COLO668 (cell line): ENCODE results near the gene VILL.
"Not testable (repeated sequence)": the region's sequence is repeated elsewhere in the genome, so short reads cannot be mapped to it uniquely, and the experiment has no call there.

Experiments
- DNase-seq: peaks from one replicate; lab custom pipeline; 2025; ENCODE audit not compliant: unreplicated experiment; lab: John Stamatoyannopoulos, UW

VILL gene

GRCh38 chr3:37985637-37986320, 4.8 kb upstream of the VILL start:
- DNase-seq = no peak

- peak; percentile 20 for DNase-seq
Measured at GRCh38 chr3:37986479-37987314, 3.9 kb upstream of the VILL start.

DNA sequence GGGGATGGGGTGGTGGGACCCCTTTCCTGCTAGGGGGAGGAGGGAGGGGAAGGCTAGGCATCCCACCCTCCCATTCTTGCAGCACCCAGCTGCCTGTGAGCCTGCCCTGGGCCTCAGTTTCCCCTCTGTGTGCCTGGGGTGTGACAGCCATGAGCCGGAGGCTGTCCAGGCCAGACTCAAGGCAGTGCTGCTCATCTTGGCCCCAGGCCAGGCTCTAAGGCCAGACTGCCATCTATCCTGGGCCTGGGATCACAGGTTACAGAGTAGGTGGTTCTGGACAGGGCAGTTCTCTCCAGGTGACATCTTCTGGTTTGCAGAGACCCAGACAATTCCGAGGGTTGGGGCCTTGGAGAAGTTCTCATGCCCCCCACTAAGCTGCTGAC, 3.3 kb upstream of the VILL start:
- DNase-seq = no peak

DNA sequence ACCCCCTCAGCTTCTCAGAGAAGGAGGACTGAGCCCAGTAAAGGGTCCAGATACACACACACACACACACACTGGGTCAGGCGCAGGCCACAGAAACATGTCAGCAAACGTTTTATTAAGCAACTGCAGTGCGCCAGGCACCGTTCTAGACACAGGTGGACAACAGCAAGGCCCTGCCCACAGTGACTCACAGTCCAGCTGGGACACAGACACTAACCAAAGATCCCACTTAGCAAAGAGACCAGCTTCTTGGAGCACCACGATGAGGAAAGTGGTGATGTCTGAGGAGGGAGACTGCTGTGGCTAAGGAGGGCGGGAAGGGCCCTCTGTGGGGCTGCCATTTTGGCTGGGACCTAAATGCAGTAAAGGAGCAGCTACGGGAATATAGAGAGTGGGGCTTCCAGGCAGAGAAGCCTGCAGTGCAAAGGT, 2.8 kb upstream of the VILL start:
- DNase-seq = no peak

GRCh38 chr3:37988376-37988775, 2.2 kb upstream of the VILL start:
- DNase-seq = not testable (repeated sequence)

GRCh38 chr3:37988931-37989525, 1.6 kb upstream of the VILL start:
- no peak for DNase-seq

DNA sequence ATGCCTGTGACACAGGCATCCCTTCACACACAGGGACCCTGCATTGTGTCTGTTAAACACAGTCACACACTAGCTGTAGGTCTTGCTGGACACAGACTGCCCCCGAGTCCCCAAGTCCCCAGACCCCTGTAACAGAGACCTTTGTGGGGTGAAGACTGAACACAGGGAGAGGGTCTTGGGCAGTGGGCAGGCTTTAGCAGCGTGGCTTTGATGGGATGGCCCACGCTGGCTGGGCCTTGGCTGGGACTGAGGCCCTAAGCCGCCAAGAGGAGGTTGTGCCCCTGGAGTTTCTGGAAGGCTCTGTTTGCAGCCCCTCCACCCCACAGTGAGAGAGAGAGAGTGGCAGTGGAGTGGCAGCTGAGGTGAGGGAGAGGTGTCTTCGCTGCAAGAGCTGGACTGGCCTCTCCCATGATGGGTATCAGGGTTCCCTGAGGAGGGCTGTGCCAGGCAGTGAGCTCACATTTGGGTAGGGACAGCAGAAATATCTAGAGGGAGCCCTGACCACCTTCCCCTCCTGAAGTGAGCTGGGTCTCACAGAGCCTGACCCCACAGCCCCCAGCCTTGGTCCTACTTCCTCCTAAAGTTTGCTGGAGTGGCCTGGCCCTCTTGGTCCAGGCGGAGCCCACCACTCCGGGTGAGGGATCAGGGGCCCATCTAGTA, 635 bp upstream of the VILL start:
- no peak for DNase-seq

- DNase-seq = no peak
Measured at GRCh38 chr3:37991109-37991508, 523 bp downstream of the VILL start.

DNA sequence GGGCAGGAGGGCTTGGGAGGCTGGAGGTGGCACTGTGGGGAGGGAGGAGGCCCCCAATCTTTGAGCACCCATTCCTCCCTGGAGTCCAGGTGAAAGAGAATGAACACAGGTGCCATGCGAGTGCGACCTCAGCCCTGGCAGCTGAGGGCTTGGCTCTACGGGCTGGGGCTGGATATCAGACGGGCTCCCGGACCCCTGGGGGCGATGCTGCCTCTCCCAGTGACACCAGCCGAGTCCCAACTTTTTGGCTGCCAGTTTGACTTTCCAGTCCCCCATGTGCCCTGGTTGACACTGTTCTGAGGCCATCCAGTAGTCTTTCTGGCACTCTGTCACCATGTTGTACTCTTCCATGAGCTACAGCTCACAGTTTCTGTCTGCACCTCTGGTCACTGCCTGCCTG, 1.2 kb downstream of the VILL start:
- no peak for DNase-seq

DNA sequence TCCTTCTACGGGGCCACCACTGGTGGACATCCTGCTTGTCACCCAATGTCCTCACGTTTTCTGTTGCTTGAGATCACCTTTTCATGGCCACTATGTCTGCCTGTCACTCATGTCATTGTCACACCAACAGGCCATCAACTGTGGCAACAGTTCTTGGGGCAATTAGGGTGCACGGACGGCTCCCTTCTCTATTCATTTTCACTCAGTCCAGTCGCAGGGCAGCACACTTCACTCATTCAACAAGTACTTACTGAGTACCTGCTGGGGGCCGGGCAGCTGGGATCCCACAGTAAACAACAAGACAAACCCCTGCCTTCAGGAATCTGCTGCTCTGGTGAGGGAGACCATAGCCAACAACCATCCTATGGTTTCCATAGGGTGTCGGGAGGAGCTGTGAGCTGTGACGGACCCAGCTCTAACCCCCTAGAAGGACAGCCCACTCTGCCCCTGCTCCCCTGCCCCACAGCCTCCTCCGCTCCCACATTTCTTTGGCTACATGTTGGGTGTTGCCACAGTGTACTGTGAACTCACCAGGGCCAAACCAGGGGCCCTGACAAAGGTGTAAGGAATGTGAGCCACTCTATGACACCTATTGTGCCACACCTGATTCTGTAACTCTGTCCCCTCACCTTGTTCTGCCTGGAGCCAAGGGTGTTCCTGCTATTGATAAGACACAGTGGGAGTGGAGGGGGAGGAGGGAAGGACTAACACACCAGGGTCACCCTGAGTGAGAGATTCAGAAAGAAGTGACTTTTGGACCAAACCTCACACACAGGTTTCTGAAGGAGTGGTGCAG, 1.9 kb downstream of the VILL start:
- DNase-seq = no peak

DNA sequence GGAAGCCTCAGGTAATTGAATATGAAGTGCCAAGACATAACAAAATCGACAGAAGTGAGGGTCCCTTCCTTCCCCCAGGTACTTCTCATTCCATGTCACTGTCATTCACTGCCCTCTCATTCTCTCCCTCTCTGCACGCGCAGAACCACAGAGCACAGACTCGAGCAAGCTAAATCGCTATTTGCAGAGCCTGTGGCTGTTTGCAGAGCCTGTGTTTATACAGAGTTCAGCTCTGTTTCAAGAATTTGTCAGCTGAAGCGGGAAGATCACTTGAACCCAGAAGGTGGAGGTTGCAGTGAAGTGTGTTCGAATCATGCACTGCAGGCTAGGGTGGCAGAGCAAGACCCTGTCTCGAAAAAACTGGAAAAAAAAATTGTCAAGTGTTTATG, 2.5 kb downstream of the VILL start:
- DNase-seq = no peak

- no peak for DNase-seq
Measured at GRCh38 chr3:37993460-37993819, 2.9 kb downstream of the VILL start.

DNA sequence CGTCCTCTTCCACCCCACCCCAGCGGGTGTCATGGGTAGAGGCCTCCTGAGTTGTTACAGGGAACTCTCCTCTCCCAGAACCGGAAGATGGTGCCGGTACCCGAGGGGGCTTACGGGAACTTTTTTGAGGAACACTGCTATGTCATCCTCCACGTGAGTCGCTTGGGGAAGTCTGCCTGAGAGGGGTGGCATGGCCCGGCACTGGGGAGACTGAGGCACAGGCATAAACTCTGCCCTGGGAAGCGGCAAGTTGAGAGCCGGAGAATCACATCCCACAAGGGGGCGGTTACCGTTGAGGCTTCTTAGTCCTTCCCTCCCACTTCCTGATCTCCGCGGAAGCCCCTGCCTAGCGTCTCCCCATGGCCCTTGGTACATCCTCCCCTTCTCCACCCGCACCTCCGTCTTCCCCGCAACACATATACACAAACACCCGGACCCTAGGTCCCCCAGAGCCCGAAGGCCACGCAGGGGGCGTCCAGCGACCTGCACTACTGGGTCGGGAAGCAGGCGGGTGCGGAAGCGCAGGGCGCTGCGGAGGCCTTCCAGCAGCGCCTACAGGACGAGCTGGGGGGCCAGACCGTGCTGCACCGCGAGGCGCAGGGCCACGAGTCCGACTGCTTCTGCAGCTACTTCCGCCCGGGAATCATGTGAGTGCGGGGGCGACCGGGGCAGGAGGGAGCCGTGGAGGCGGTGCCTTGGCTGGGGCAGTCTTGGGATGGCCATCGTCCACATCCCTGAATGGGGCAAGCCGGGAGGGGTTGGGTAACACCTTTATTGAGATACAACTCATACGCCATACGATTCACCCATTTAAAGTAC, 3.4 kb downstream of the VILL start:
- peak; percentile 26 for DNase-seq

GRCh38 chr3:37994639-37994972, 4.0 kb downstream of the VILL start:
- DNase-seq = no peak

DNA sequence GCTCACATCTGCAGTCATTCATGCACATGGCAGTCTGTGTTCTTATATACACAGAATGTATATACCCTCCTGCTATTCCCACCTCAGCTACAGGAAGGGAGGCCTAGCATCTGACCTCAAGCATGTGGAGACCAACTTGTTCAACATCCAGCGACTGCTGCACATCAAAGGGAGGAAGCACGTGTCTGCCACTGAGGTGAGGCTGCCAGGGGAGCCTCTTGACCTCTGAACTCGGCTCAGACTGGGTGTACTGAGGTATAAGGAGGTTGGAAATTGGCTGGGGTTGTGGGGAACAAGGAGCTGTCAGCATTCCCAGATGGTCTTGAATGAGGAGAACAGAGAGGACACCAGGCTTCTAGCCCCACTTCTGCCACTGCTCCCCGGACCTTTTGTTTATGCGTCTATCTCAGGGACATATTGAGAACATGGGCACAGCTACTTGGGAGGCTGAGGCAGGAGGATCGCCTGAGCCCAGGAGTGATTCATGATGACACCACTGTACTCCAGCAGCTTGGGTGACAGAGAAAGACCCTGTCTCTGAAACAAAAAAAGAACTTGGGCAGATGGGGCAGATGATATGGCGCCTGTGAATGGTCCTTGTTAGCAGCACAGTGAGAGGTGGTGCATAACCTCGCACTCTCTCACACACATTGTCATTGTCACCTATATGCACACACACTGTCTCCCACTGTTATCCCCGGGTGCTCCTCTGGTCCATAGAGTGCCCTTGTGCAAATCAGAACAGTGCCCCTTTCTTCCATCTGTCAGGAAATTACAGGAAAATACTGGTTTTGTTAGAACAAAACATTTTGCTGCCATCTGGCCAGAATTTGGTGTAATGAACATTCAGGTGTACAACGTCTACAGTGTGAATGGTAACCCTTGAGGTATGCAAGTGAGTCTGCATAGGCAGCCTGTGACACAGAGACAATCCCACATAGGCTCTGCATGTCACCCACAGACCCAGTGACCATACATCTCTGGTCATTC, 5.4 kb downstream of the VILL start:
- no peak for DNase-seq

DNA sequence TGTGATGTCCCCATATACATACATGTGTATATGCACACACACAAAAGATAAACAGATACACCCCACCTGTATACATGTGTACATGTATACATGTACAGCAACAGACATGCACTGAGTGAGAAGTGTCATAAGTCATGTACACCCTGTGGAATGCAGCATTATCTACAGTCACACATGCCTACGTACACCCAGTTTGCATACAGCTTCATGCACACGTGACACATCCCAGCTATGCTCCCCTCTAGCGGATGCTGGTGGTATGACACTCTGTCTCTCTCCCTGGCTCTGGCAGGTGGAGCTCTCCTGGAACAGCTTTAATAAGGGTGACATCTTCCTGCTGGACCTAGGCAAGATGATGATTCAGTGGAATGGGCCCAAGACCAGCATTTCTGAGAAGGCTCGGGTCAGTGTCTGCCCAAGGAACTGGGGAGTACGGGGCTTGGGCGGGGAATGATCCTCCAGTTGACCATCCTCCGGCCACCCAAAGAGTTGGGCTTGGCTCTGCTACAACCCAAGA, 6.3 kb downstream of the VILL start:
- DNase-seq = peak; percentile 68

- DNase-seq = no peak
Measured at GRCh38 chr3:37997342-37997741, 6.8 kb downstream of the VILL start.

GRCh38 chr3:37997791-37998370, 7.3 kb downstream of the VILL start:
- no peak for DNase-seq
